Neutrophil (primary cell): ENCODE data around the gene KLHL5.

Source experiments
- H3K27ac ChIP-seq: fragments of 200-600 bp; sonication (generic); 2 replicates; pipeline ENCODE4 v1.5.1; 2016; ENCODE audit warnings: mild to moderate bottlenecking, moderate library complexity
- H3K27me3 ChIP-seq: fragments of 200-600 bp; sonication (generic); 2 replicates; pipeline ENCODE4 v1.6.0; 2016; ENCODE audit warnings: mild to moderate bottlenecking
- H3K36me3 ChIP-seq: fragments of 200-600 bp; sonication (generic); 2 replicates; pipeline ENCODE4 v1.5.1; 2017
- H3K4me1 ChIP-seq, 2 experiments: fragments of 200-600 bp in 1 of 2; sonication (generic) in 1 of 2; 1 replicate in 1 of 2; 2 replicates in 1 of 2; pipeline versions ENCODE4 v1.5.1 to v1.6.1; 2013 to 2016; ENCODE audit warnings: low read depth in 1 of 2, low read length in 1 of 2, mild to moderate bottlenecking in 1 of 2, moderate library complexity in 1 of 2; ENCODE audit not compliant: control insufficient read depth in 1 of 2, insufficient read depth in 1 of 2
- H3K4me3 ChIP-seq, 2 experiments: fragments of 200-600 bp in 1 of 2; sonication (generic) in 1 of 2; 1 replicate in 1 of 2; 2 replicates in 1 of 2; pipeline ENCODE4 v1.5.1; 2013 to 2016; ENCODE audit warnings: low read depth in 1 of 2, low read length in 1 of 2, mild to moderate bottlenecking in 1 of 2, moderate library complexity in 1 of 2
- H3K9me3 ChIP-seq: fragments of 200-600 bp; sonication (generic); 2 replicates; pipeline ENCODE4 v1.5.1; 2016
- TF ChIP-seq, protein P1 (sequence below): fragments of 200-600 bp; sonication (generic); IDR thresholded peaks from 2 replicates; pipeline ENCODE4 v1.5.1; 2016; ENCODE audit warnings: antibody characterized with exemption

KLHL5 gene

GRCh38 chr4:39039108-39039507 lies 22.9 kb upstream of the KLHL5 start:
- H3K27me3 ChIP-seq, result no peaks in the 10 kb centered on the region
- H3K4me3 ChIP-seq, result no peak overlapping the region
- H3K36me3 ChIP-seq, result no peaks in the 10 kb centered on the region
- TF ChIP-seq, protein P1, sequence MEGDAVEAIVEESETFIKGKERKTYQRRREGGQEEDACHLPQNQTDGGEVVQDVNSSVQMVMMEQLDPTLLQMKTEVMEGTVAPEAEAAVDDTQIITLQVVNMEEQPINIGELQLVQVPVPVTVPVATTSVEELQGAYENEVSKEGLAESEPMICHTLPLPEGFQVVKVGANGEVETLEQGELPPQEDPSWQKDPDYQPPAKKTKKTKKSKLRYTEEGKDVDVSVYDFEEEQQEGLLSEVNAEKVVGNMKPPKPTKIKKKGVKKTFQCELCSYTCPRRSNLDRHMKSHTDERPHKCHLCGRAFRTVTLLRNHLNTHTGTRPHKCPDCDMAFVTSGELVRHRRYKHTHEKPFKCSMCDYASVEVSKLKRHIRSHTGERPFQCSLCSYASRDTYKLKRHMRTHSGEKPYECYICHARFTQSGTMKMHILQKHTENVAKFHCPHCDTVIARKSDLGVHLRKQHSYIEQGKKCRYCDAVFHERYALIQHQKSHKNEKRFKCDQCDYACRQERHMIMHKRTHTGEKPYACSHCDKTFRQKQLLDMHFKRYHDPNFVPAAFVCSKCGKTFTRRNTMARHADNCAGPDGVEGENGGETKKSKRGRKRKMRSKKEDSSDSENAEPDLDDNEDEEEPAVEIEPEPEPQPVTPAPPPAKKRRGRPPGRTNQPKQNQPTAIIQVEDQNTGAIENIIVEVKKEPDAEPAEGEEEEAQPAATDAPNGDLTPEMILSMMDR, result no peak
- H3K4me1 ChIP-seq, result peaks cover 13 to 14% of the 10 kb centered on the region in 2 experiments
- H3K9me3 ChIP-seq, result no peaks in the 10 kb centered on the region
- H3K27ac ChIP-seq, result no peak overlapping the region

DNA sequence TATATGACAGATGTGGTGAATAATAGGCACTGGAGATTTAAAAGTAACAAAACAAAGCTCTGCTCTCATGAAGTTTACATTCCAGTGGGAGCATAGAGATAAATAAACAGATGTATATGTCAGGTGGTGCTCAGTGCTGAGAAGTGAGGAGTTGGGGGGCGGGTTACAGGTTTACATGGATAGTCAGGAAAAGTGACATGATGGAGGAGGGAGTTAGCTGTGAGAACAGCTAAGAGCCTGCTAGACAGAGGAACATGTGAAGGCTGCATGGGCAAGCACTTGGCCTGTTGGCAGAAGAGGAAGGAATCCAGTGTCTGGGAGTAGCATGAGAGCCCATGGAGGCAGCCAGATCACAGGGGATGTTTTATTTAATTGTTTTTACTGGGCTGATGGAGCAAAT lies 19.7 kb upstream of the KLHL5 start:
- Histone ChIP-seq H3K36me3 (no peaks in the 10 kb centered on the region), H3K4me3 (no peak overlapping the region), H3K9me3 (no peaks in the 10 kb centered on the region), H3K27me3 (peaks cover 7% of the 10 kb centered on the region), H3K27ac (no peak overlapping the region), H3K4me1 (peaks cover 22 to 29% of the 10 kb centered on the region in 2 experiments)
- TF ChIP-seq, protein P1, result no peak

GRCh38 chr4:39043058-39043860 lies 18.8 kb upstream of the KLHL5 start:
- TF ChIP-seq, protein P1, result no peak
- H3K36me3 ChIP-seq, result no peaks in the 10 kb centered on the region
- H3K27me3 ChIP-seq, result peaks cover 7% of the 10 kb centered on the region
- peak overlapping the region; percentile 70 to 87 for H3K4me3 ChIP-seq
- H3K9me3 ChIP-seq, result no peaks in the 10 kb centered on the region
- peaks cover 22 to 29% of the 10 kb centered on the region in 2 experiments for H3K4me1 ChIP-seq
- H3K27ac ChIP-seq, result peak overlapping the region; percentile 87

GRCh38 chr4:39043861-39044363 lies 18.1 kb upstream of the KLHL5 start:
- Histone ChIP-seq H3K27me3 (peaks cover 7% of the 10 kb centered on the region), H3K27ac (peak overlapping the region; percentile 87), H3K36me3 (no peaks in the 10 kb centered on the region), H3K4me3 (peak overlapping the region; percentile 70 to 87), H3K4me1 (peaks cover 22 to 29% of the 10 kb centered on the region in 2 experiments), H3K9me3 (no peaks in the 10 kb centered on the region)
- TF ChIP-seq, protein P1, result no peak

DNA sequence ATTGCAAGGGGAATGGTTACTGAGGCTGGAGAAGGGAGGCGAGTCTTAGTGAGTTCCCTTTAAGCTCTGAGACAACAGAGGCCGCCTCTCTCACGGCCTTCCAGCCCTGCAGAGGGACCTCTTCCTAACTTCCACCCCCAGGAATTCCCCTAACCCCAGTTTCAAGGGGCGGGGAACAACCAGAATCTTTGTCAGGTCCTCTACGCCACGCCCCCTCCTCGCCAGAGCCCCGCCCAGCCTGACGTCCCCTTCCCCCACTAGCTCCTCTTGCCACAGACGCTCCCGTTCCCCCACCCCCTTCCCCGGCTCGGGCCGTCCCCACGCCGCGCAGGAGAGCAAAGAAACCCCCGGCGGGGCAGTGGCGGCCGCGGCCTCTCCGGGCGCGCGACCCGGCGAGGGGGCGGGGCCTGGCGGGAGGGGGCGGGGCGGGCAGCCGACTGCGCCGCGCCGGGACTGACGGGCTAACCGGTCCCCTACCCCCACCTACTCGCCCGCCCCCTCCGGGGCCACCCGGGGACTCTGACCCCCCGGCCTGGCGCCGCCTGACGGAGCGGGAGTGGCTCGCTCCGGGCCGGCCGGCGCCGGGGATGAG lies 17.6 kb upstream of the KLHL5 start:
- no peaks in the 10 kb centered on the region for H3K9me3 ChIP-seq
- H3K4me3 ChIP-seq, result peak overlapping the region; percentile 70 to 87
- peaks cover 22 to 29% of the 10 kb centered on the region in 2 experiments for H3K4me1 ChIP-seq
- no peaks in the 10 kb centered on the region for H3K36me3 ChIP-seq
- TF ChIP-seq, protein P1, result no peak
- peak overlapping the region; percentile 87 for H3K27ac ChIP-seq
- peaks cover 7% of the 10 kb centered on the region for H3K27me3 ChIP-seq
